SH-SY5Y (cell line): ENCODE results near the gene HVCN1.

Experiments
- GATA2 ChIP-seq: IDR thresholded peaks from 2 replicates; pipeline ENCODE4 v1.6.1; 2011; ENCODE audit warnings: mild to moderate bottlenecking, low read depth, low read length
- GATA3 ChIP-seq: IDR thresholded peaks from 2 replicates; pipeline ENCODE4 v1.6.1; 2011; ENCODE audit warnings: low read depth, mild to moderate bottlenecking, low read length, moderate library complexity

- TF ChIP-seq GATA2 (no peak), GATA3 (no peak)
These were observed 75.7 kb downstream of the HVCN1 start for GRCh38 chr12:110613071-110613770.
